ENCODE results near the gene TMEM134. TPM values are rescaled to one million over a fixed set of nuclear protein-coding genes. Genes with fewer than 3 reads are reported as not detected.

TMEM134 gene
- polyA plus RNA-seq, 2 of the 4 experiments (the other 2 are of a cell fraction), result 18.8 to 20.6 TPM

- ChIA-PET CTCF (interaction anchor here (0.5 to 2.8 kb wide), 10 partner anchors 10 to 580 kb away, joined by 3 to 10 read pairs (median 3); partner anchors contain the start of genes GSTP1, PPP1CA and TMEM134), POLR2A (interaction anchor here (1.3 kb wide), 1 partner anchor 9 kb away, joined by 5 read pairs; the partner anchor contains the start of gene AIP)
- H3K27ac ChIP-seq, result no peak overlapping the region
- no peak overlapping the region for H3K4me2 ChIP-seq
- no peaks in the 10 kb centered on the region for H3K4me1 ChIP-seq
- no peaks in the 10 kb centered on the region for H3K9me3 ChIP-seq
- no peak for FAIRE-seq
- no peak overlapping the region for H3K4me3 ChIP-seq
- no peak for ATAC-seq
- TF ChIP-seq EP300 (IDR thresholded peaks at IDR 0.05) (no peak), MAFK (IDR thresholded peaks at IDR 0.05; ENCODE audit: partially characterized antibody) (no peak), REST (IDR thresholded peaks at IDR 0.05) (no peak), CBX8 (IDR thresholded peaks at IDR 0.05) (no peak), CHD4 (IDR thresholded peaks at IDR 0.05; ENCODE audit: borderline replicate concordance) (no peak), BHLHE40 (IDR thresholded peaks at IDR 0.05; ENCODE audit: low read depth, low read length) (no peak), HMGXB4 (CRISPR knock-in tag; IDR thresholded peaks at IDR 0.05; ENCODE audit: borderline replicate concordance) (no peak), SMC3 (IDR thresholded peaks at IDR 0.05) (no peak), HOXB13 (CRISPR knock-in tag; IDR thresholded peaks at IDR 0.05; ENCODE audit: low read depth) (no peak), KDM1A (IDR thresholded peaks at IDR 0.05; ENCODE audit: low read depth) (no peak), EHMT2 (IDR thresholded peaks at IDR 0.05; ENCODE audit: low read depth) (no peak), RFX5 (IDR thresholded peaks at IDR 0.05) (no peak), EHF (CRISPR knock-in tag; IDR thresholded peaks at IDR 0.05) (no peak), SREBF2 (IDR thresholded peaks at IDR 0.05) (no peak), MYC (IDR thresholded peaks at IDR 0.05; ENCODE audit: borderline replicate concordance, low read length) (no peak), HOXB5 (CRISPR knock-in tag; IDR thresholded peaks at IDR 0.05) (no peak), PHF8 (IDR thresholded peaks at IDR 0.05; ENCODE audit: borderline replicate concordance, low read depth) (no peak)
- no peak for DNase-seq (ENCODE audit: low read depth in 1 of 2, low spot score in 1 of 2)
- WGBS (ENCODE audit: missing lambda C conversion rate), result 87% methylated on average over 18 of the region's 24 CpGs
Measured at GRCh38 chr11:67491276-67492068, 22.4 kb upstream of the TMEM134 start.

- ATAC-seq (peak in 1 of 2 experiments; percentile 3; a peak in 4 of 6 replicates), FAIRE-seq (no peak), DNase-seq (ENCODE audit: low read depth in 1 of 2, low spot score in 1 of 2) (no peak)
- Histone ChIP-seq H3K9me3 (no peaks in the 10 kb centered on the region), H3K4me1 (no peaks in the 10 kb centered on the region), H3K4me3 (no peak overlapping the region), H3K27ac (no peak overlapping the region), H3K4me2 (no peak overlapping the region)
- 89% methylated on average over 10 of the region's 15 CpGs for WGBS (ENCODE audit: missing lambda C conversion rate)
- CTCF ChIA-PET, result interaction anchor here (1.0 to 2.8 kb wide), 4 partner anchors 52 to 145 kb away, joined by 3 to 10 read pairs (median 4); partner anchors contain the start of gene PPP1CA
- POLR2A ChIA-PET, result interaction anchor here (1.3 kb wide), 1 partner anchor 8 kb away, joined by 5 read pairs; the partner anchor contains the start of gene AIP
- no peak for TF ChIP-seq CTCF (IDR thresholded peaks at IDR 0.05)
- 0 out of 2 replicates have a peak, but pooled peaks have one; percentile 14 for TF ChIP-seq POLR2AphosphoS2 (conservative IDR thresholded peaks at IDR 0.05; ENCODE audit: low read length)
- TF ChIP-seq, protein P1, sequence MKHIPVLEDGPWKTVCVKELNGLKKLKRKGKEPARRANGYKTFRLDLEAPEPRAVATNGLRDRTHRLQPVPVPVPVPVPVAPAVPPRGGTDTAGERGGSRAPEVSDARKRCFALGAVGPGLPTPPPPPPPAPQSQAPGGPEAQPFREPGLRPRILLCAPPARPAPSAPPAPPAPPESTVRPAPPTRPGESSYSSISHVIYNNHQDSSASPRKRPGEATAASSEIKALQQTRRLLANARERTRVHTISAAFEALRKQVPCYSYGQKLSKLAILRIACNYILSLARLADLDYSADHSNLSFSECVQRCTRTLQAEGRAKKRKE (CRISPR knock-in tag; IDR thresholded peaks at IDR 0.05; ENCODE audit: low read depth), result no peak
- no peak for TF ChIP-seq SREBF2 (IDR thresholded peaks at IDR 0.05)
- TF ChIP-seq NFE2L2 (conservative IDR thresholded peaks at IDR 0.05; ENCODE audit: low read length), result no peak
- TF ChIP-seq MAFK (IDR thresholded peaks at IDR 0.05; ENCODE audit: partially characterized antibody), result no peak
- no peak for TF ChIP-seq CHD4 (IDR thresholded peaks at IDR 0.05; ENCODE audit: borderline replicate concordance)
Measured at GRCh38 chr11:67490727-67491065, 21.6 kb upstream of the TMEM134 start.

Measured in A549 (cell line).